ENCODE measurements around the gene USPL1. TPM values are rescaled to one million over a fixed set of nuclear protein-coding genes. Genes with fewer than 3 reads are reported as not detected.

Gene USPL1
- total and polyA plus RNA-seq, 4 donors: 4.1 to 13.0 (median 8.2) TPM

GRCh38 chr13:30587739-30588138 lies 30.0 kb upstream of the USPL1 start:
- no peaks in the 10 kb centered on the region for H3K9me3 ChIP-seq (ENCODE audit: control insufficient read depth in 4 of 4, low read length in 3 of 4)
- no peak overlapping the region for H3K27ac ChIP-seq (ENCODE audit: low read depth in 1 of 2, low read length in 2 of 2)
- TF ChIP-seq HNF4G (IDR thresholded peaks at IDR 0.05): no peak
- TF ChIP-seq JUND (IDR thresholded peaks at IDR 0.05): no peak
- TF ChIP-seq GABPA (IDR thresholded peaks at IDR 0.05 in 1 of 2, conservative IDR thresholded peaks at IDR 0.05 in 1 of 2): no peak
- TF ChIP-seq YY1 (IDR thresholded peaks at IDR 0.05): no peak
- no peak for TF ChIP-seq REST (IDR thresholded peaks at IDR 0.05)
- no peak for TF ChIP-seq EGR1 (IDR thresholded peaks at IDR 0.05; ENCODE audit: low read depth in 2 of 2)
- no peak for TF ChIP-seq RXRA (IDR thresholded peaks at IDR 0.05)
- no peak for TF ChIP-seq FOXA2 (IDR thresholded peaks at IDR 0.05)
- no peak for TF ChIP-seq NR2F2 (IDR thresholded peaks at IDR 0.05)
- no peak for TF ChIP-seq HNF4A (conservative IDR thresholded peaks at IDR 0.05)
- TF ChIP-seq SP1 (IDR thresholded peaks at IDR 0.05): no peak
- no peak for TF ChIP-seq MAX (IDR thresholded peaks at IDR 0.05)
- TF ChIP-seq ATF3 (IDR thresholded peaks at IDR 0.05): no peak
- TF ChIP-seq TAF1 (conservative IDR thresholded peaks at IDR 0.05): no peak
- no peak for TF ChIP-seq RAD21 (IDR thresholded peaks at IDR 0.05)
- TF ChIP-seq ZBTB33 (IDR thresholded peaks at IDR 0.05): no peak
- TF ChIP-seq FOXA1 (IDR thresholded peaks at IDR 0.05): no peak
- TF ChIP-seq CTCF (IDR thresholded peaks at IDR 0.05; ENCODE audit: low read depth, low read length, missing input control): no peak
- no peak overlapping the region for H3K9ac ChIP-seq (ENCODE audit: low read depth in 1 of 2, low read length in 2 of 2)
- H3K27me3 ChIP-seq (ENCODE audit: control insufficient read depth in 4 of 4, insufficient read depth in 4 of 4, low read length in 3 of 4): no peaks in the 10 kb centered on the region
- H3K4me1 ChIP-seq (ENCODE audit: control insufficient read depth in 4 of 4, insufficient read depth in 4 of 4, low read length in 3 of 4): no peaks in the 10 kb centered on the region
- DNase-seq (ENCODE audit: low spot score): no peak
- H3K36me3 ChIP-seq (ENCODE audit: control insufficient read depth in 4 of 4, insufficient read depth in 3 of 4, low read depth in 1 of 4, low read length in 3 of 4): no peaks in the 10 kb centered on the region
- H3K4me3 ChIP-seq (ENCODE audit: low read depth in 1 of 3, low read length in 3 of 3): no peak overlapping the region

Data from liver (tissue), 9 donors.